Right cardiac atrium (tissue), 5 donors: ENCODE measurements around the gene TIE1. TPM values are rescaled to one million over a fixed set of nuclear protein-coding genes. Genes with fewer than 3 reads are reported as not detected.

Experiments used
- ATAC-seq, 2 donors: fragments of 200-7000 bp; cut with Tn5 transposase; one replicate each; pipeline versions ENCODE4 v1.8.0 to v1.9.1; 2020; ENCODE audit warnings: moderate library complexity in 2 of 2, mild to moderate bottlenecking in 1 of 2
- DNase-seq, 3 donors: peaks; one replicate each; pipeline ENCODE4 v3.0.0-alpha.2; 2020
- H3K27ac ChIP-seq: one replicate; pipeline ENCODE4 v1.5.1; 2013; ENCODE audit warnings: mild to moderate bottlenecking, low read length, control low read depth, moderate library complexity
- H3K27me3 ChIP-seq: one replicate; pipeline ENCODE4 v1.6.1; 2013; ENCODE audit not compliant: control insufficient read depth, insufficient read depth
- H3K4me1 ChIP-seq: one replicate; pipeline ENCODE4 v1.6.1; 2013; ENCODE audit warnings: low read length; ENCODE audit not compliant: control insufficient read depth, insufficient read depth
- H3K4me3 ChIP-seq: one replicate; pipeline ENCODE4 v1.5.1; 2013; ENCODE audit warnings: low read length, control low read depth
- H3K9me3 ChIP-seq: one replicate; pipeline ENCODE4 v1.6.1; 2013; ENCODE audit warnings: low read length; ENCODE audit not compliant: control insufficient read depth
- WGBS: extraction: QIAGEN DNeasy Blood & Tissue Kit; methylation state at CpG from one replicate; pipeline ENCODE4 v1.1.7; 2013; 5-methylcytosine and 5-hydroxymethylcytosine counted together
- intact Hi-C, 4 donors: fragments of 100-400 bp; cut with DNase I; formaldehyde crosslinking; loops; one replicate each; pipeline versions ENCODE4 v1.11.0 to v1.14.0; 2022 to 2023
- polyA plus RNA-seq: library from polyadenylated mRNA; stranded (reverse); fragments of 200-250 nt; gene quantifications from one replicate; pipeline ENCODE4 v1.2.3, GENCODE V29; 2013
- total RNA-seq, 4 donors: library from RNA; stranded (reverse); fragmentation: NEBNext Ultra II Directional; extraction: Animal tissue kit (Norgen Biotek cat#: 25700); gene quantifications; one replicate each; pipeline ENCODE4 v1.2.1, GENCODE V29; 2021
- donor health status: healthy with polysubstance abuse.
- donor health status: DM: no; HTN: yes; CAD: no.
- donor health status: DM: no; HTN: no; CAD: no.
- donor health status: DM: no; HTN: yes; CAD: no; lungs with severe emphysema.
- donor health status: DM: yes; HTN: yes; CAD: no.

TIE1 gene
- total and polyA plus RNA-seq, 5 donors = 21.7 to 49.4 (median 40.1) TPM

GRCh38 chr1:43274804-43275180, 26.0 kb upstream of the TIE1 start:
- Histone ChIP-seq H3K27me3 (no peaks in the 10 kb centered on the region), H3K4me1 (peaks cover 2% of the 10 kb centered on the region), H3K27ac (no peak overlapping the region), H3K4me3 (no peak overlapping the region), H3K9me3 (no peaks in the 10 kb centered on the region)
- intact Hi-C loops = no loop called here
- whole genome bisulfite sequencing = 75% methylated on average over 8 of the region's 8 CpGs
- no peak for ATAC-seq
- no peak for DNase-seq

GRCh38 chr1:43275826-43276620, 24.8 kb upstream of the TIE1 start:
- intact Hi-C loops = no loop called here
- no peaks in the 10 kb centered on the region for H3K9me3 ChIP-seq
- 73% methylated on average over 12 of the region's 12 CpGs for WGBS
- H3K4me3 ChIP-seq = no peak overlapping the region
- peaks cover 2% of the 10 kb centered on the region for H3K4me1 ChIP-seq
- DNase-seq (peak in 1 of 3 donors; percentile 51), ATAC-seq (no peak)
- H3K27me3 ChIP-seq = no peaks in the 10 kb centered on the region
- no peak overlapping the region for H3K27ac ChIP-seq

GRCh38 chr1:43276673-43277072, 24.1 kb upstream of the TIE1 start:
- H3K27me3 ChIP-seq = no peaks in the 10 kb centered on the region
- peak in 1 of 3 donors; percentile 68 for DNase-seq
- intact Hi-C loops = no loop called here
- no peak overlapping the region for H3K27ac ChIP-seq
- no peak overlapping the region for H3K4me3 ChIP-seq
- peaks cover 2% of the 10 kb centered on the region for H3K4me1 ChIP-seq
- 55% methylated on average over 7 of the region's 7 CpGs for WGBS
- peak in 1 of 2 donors; percentile 43 for ATAC-seq
- no peaks in the 10 kb centered on the region for H3K9me3 ChIP-seq

GRCh38 chr1:43277116-43277876, 23.5 kb upstream of the TIE1 start:
- DNase-seq (no peak), ATAC-seq (no peak)
- Histone ChIP-seq H3K4me1 (peaks cover 2% of the 10 kb centered on the region), H3K27ac (no peak overlapping the region), H3K27me3 (no peaks in the 10 kb centered on the region), H3K9me3 (no peaks in the 10 kb centered on the region), H3K4me3 (no peak overlapping the region)
- 88% methylated on average over 7 of the region's 7 CpGs for WGBS
- intact Hi-C loops = no loop called here

GRCh38 chr1:43279161-43279560, 21.6 kb upstream of the TIE1 start:
- 94% methylated on average over 5 of the region's 5 CpGs for whole genome bisulfite sequencing
- no peak for ATAC-seq
- intact Hi-C loops = no loop called here
- Histone ChIP-seq H3K9me3 (no peaks in the 10 kb centered on the region), H3K27me3 (no peaks in the 10 kb centered on the region), H3K4me1 (peaks cover 2% of the 10 kb centered on the region), H3K27ac (no peak overlapping the region), H3K4me3 (no peak overlapping the region)
- no peak for DNase-seq

GRCh38 chr1:43279666-43280065, 21.1 kb upstream of the TIE1 start:
- H3K9me3 ChIP-seq = no peaks in the 10 kb centered on the region
- no peak for DNase-seq
- no peaks in the 10 kb centered on the region for H3K27me3 ChIP-seq
- no peak overlapping the region for H3K4me3 ChIP-seq
- intact Hi-C loops = no loop called here
- no peak overlapping the region for H3K27ac ChIP-seq
- WGBS = 95% methylated on average over 6 of the region's 6 CpGs
- H3K4me1 ChIP-seq = no peaks in the 10 kb centered on the region
- ATAC-seq = no peak

GRCh38 chr1:43280692-43281091, 20.1 kb upstream of the TIE1 start:
- ATAC-seq (no peak), DNase-seq (no peak)
- H3K4me3 ChIP-seq = no peak overlapping the region
- H3K27ac ChIP-seq = no peak overlapping the region
- WGBS = 43% methylated on average over 2 of the region's 2 CpGs
- no peaks in the 10 kb centered on the region for H3K4me1 ChIP-seq
- no peaks in the 10 kb centered on the region for H3K9me3 ChIP-seq
- H3K27me3 ChIP-seq = no peaks in the 10 kb centered on the region
- intact Hi-C loops = no loop called here

GRCh38 chr1:43282220-43283195, 18.3 kb upstream of the TIE1 start:
- H3K4me1 ChIP-seq = no peaks in the 10 kb centered on the region
- ATAC-seq (no peak), DNase-seq (no peak)
- H3K27ac ChIP-seq = no peak overlapping the region
- H3K9me3 ChIP-seq = no peaks in the 10 kb centered on the region
- no peak overlapping the region for H3K4me3 ChIP-seq
- intact Hi-C loops = no loop called here
- WGBS = 87% methylated on average over 15 of the region's 15 CpGs
- no peaks in the 10 kb centered on the region for H3K27me3 ChIP-seq

- Histone ChIP-seq H3K27me3 (no peaks in the 10 kb centered on the region), H3K27ac (no peak overlapping the region), H3K4me3 (no peak overlapping the region), H3K4me1 (no peaks in the 10 kb centered on the region), H3K9me3 (no peaks in the 10 kb centered on the region)
- 93% methylated on average over 3 of the region's 3 CpGs for WGBS
- no peak for DNase-seq
- intact Hi-C loops = no loop called here
- no peak for ATAC-seq
Observed at GRCh38 chr1:43284065-43284464, 16.7 kb upstream of the TIE1 start.

GRCh38 chr1:43284546-43285110, 16.2 kb upstream of the TIE1 start:
- ATAC-seq = no peak
- intact Hi-C loops = no loop called here

More at GRCh38 chr1:43284546-43285110, 16.2 kb upstream of the TIE1 start:
- no peaks in the 10 kb centered on the region for H3K9me3 ChIP-seq
- 86% methylated on average over 12 of the region's 12 CpGs for WGBS
- H3K4me1 ChIP-seq = no peaks in the 10 kb centered on the region
- no peak overlapping the region for H3K27ac ChIP-seq
- no peak for DNase-seq
- H3K4me3 ChIP-seq = no peak overlapping the region
- no peaks in the 10 kb centered on the region for H3K27me3 ChIP-seq
